GM12878 (cell line): ENCODE measurements around the gene PNLDC1. TPM values are rescaled to one million over a fixed set of nuclear protein-coding genes. Genes with fewer than 3 reads are reported as not detected.

Experiments used
- ATAC-seq: fragments of 200-7000 bp; cut with Tn5 transposase; 3 replicates; pipeline ENCODE4 v1.9.1; 2020; ENCODE audit warnings: mild to moderate bottlenecking, moderate library complexity
- BruUV-seq: library from RNA; stranded (reverse); fragments of 400-500 nt; replicated peaks from 2 replicates; lab custom pipeline; 2021; lab: Mats Ljungman, UMichigan
- CTCF ChIA-PET: fragments of 300-600 bp; sonication (Branson Sonifier 250); formaldehyde crosslinking; extraction: SDS; loops from one replicate; lab custom pipeline; 2021; ENCODE audit warnings: inconsistent platforms; lab: Yijun Ruan, JAX
- POLR2A ChIA-PET: fragments of 350-600 bp; formaldehyde crosslinking; extraction: SDS; loops from one replicate; lab custom pipeline; 2021; ENCODE audit warnings: inconsistent platforms; lab: Charles Lee
- RAD21 ChIA-PET: fragments of 300-600 bp; sonication (Branson Sonifier 250); formaldehyde crosslinking; loops from one replicate; lab custom pipeline; 2023; ENCODE audit warnings: antibody characterized with exemption; ENCODE audit not compliant: unreplicated experiment; lab: Charles Lee
- SMC1A ChIA-PET: fragments of 300-600 bp; sonication (Branson Sonifier 250); formaldehyde crosslinking; loops from one replicate; lab custom pipeline; 2023; ENCODE audit not compliant: unreplicated experiment, uncharacterized antibody; lab: Charles Lee
- DNase-seq: peaks from one replicate; pipeline ENCODE4 v3.0.0-alpha.2; 2011; ENCODE audit warnings: low read depth, low spot score
- FAIRE-seq: peaks from 3 replicates; lab custom pipeline; 2011; peaks lifted over from hg19 to GRCh38; lab: Jason Lieb, UNC
- H2AFZ ChIP-seq: 2 replicates; pipeline ENCODE4 v1.6.0; 2011; ENCODE audit warnings: low read depth, low read length, control low read depth; ENCODE audit not compliant: control insufficient read depth
- H3K27ac ChIP-seq: 2 replicates; pipeline ENCODE4 v1.5.1; 2011; ENCODE audit warnings: control low read depth; ENCODE audit not compliant: control insufficient read depth, insufficient read depth
- H3K27me3 ChIP-seq, 2 experiments: replicated peaks in 1 of 2; 2 replicates each; pipeline versions ENCODE4 v1.6.0 to v1.6.1; 2011; ENCODE audit warnings: low read length in 1 of 2; ENCODE audit not compliant: control insufficient read depth in 2 of 2, insufficient read depth in 2 of 2
- H3K36me3 ChIP-seq, 2 experiments: 2 replicates each; pipeline ENCODE4 v1.5.1; 2011; ENCODE audit warnings: low read length in 1 of 2; ENCODE audit not compliant: control insufficient read depth in 2 of 2, insufficient read depth in 2 of 2
- H3K4me1 ChIP-seq: 2 replicates; pipeline ENCODE4 v1.6.1; 2011; ENCODE audit warnings: mild to moderate bottlenecking, low read length, moderate library complexity, mixed read lengths; ENCODE audit not compliant: control insufficient read depth, insufficient read depth
- H3K4me2 ChIP-seq: 2 replicates; pipeline ENCODE4 v1.6.0; 2011; ENCODE audit warnings: control low read depth; ENCODE audit not compliant: control insufficient read depth, insufficient read depth
- H3K4me3 ChIP-seq: fragments of 200-600 bp; sonication (generic); 2 replicates; pipeline ENCODE4 v1.5.1; 2016
- H3K79me2 ChIP-seq: 2 replicates; pipeline ENCODE4 v1.6.0; 2011; ENCODE audit warnings: low read length; ENCODE audit not compliant: control insufficient read depth, insufficient read depth
- H3K9ac ChIP-seq: 2 replicates; pipeline ENCODE4 v1.8.0; 2011; ENCODE audit warnings: low read length, control low read depth, mixed read lengths; ENCODE audit not compliant: control insufficient read depth, insufficient read depth
- H3K9me3 ChIP-seq: replicated peaks from 3 replicates; pipeline ENCODE4 v1.5.1; 2011; ENCODE audit warnings: mild to moderate bottlenecking, low read length; ENCODE audit not compliant: control insufficient read depth, insufficient read depth
- H4K20me1 ChIP-seq: 2 replicates; pipeline ENCODE4 v1.6.0; 2011; ENCODE audit not compliant: control insufficient read depth, insufficient read depth
- ATF7 ChIP-seq: fragments of 450-650 bp; IDR thresholded peaks from 2 replicates; pipeline ENCODE4 v1.6.1; 2016; ENCODE audit warnings: low read depth, mild to moderate bottlenecking
- CBFB ChIP-seq: IDR thresholded peaks from 2 replicates; pipeline ENCODE4 v1.6.1; 2016; ENCODE audit warnings: antibody characterized with exemption, low read depth
- CEBPB ChIP-seq, 2 experiments: fragments of 150-350 bp in 1 of 2; IDR thresholded peaks; 2 replicates each; pipeline ENCODE4 v1.6.1; 2012 to 2014; ENCODE audit warnings: low read depth in 2 of 2, low read length in 2 of 2, borderline replicate concordance in 1 of 2, inconsistent platforms in 1 of 2
- CHD1 ChIP-seq: IDR thresholded peaks from 2 replicates; pipeline ENCODE4 v1.6.1; 2012; ENCODE audit warnings: low read depth, low read length, improper control_type of control experiment
- GABPA ChIP-seq: IDR thresholded peaks from 2 replicates; pipeline ENCODE4 v1.6.1; 2014; ENCODE audit warnings: antibody characterized with exemption, low read depth, mild to moderate bottlenecking, inconsistent platforms
- MXI1 ChIP-seq: fragments of 150-350 bp; IDR thresholded peaks from 2 replicates; pipeline ENCODE4 v1.6.1; 2011; ENCODE audit warnings: low read depth, mild to moderate bottlenecking, inconsistent platforms, low read length, improper control_type of control experiment
- NR2C2 ChIP-seq: IDR thresholded peaks from 2 replicates; pipeline ENCODE4 v1.6.1; 2011; ENCODE audit warnings: borderline replicate concordance, low read depth; ENCODE audit not compliant: control insufficient read depth, insufficient read length
- NR2F1 ChIP-seq: fragments of 450-650 bp; conservative IDR thresholded peaks from 2 replicates; pipeline ENCODE4 v1.6.1; 2017; ENCODE audit warnings: mild to moderate bottlenecking
- RELA ChIP-seq: fragments of 450-650 bp; IDR thresholded peaks from 2 replicates; pipeline ENCODE4 v1.8.0; 2014; ENCODE audit warnings: borderline replicate concordance; ENCODE audit not compliant: partially characterized antibody
- SMAD5 ChIP-seq: IDR thresholded peaks from 2 replicates; pipeline ENCODE4 v1.6.1; 2016; ENCODE audit warnings: antibody characterized with exemption, low read depth
- TCF7 ChIP-seq: IDR thresholded peaks from 2 replicates; pipeline ENCODE4 v1.6.1; 2014; ENCODE audit warnings: antibody characterized with exemption, borderline replicate concordance
- ZNF274 ChIP-seq: IDR thresholded peaks from one replicate; pipeline ENCODE4 v1.8.0; 2011; ENCODE audit not compliant: insufficient read length, insufficient read depth
- ZNF384 ChIP-seq: IDR thresholded peaks from 2 replicates; pipeline ENCODE4 v1.6.1; 2012; ENCODE audit warnings: low read depth, mild to moderate bottlenecking, low read length, improper control_type of control experiment, borderline replicate concordance
- WGBS: methylation state at CpG from one replicate; pipeline ENCODE4 v1.1.6; 2016; ENCODE audit warnings: low lambda C conversion rate; ENCODE audit not compliant: insufficient replicate concordance, insufficient coverage; ENCODE audit errors: missing lambda C conversion rate; 5-methylcytosine and 5-hydroxymethylcytosine counted together
- in situ Hi-C: fragments of 300-500 bp; cut with MboI; formaldehyde crosslinking; loops from 9 replicates; pipeline ENCODE4 v1.14.3; 2018; ENCODE audit warnings: mixed read lengths
- intact Hi-C: fragments of 100-400 bp; cut with micrococcal nuclease; formaldehyde crosslinking; loops from one replicate; pipeline ENCODE4 v1.14.2; 2022; ENCODE audit not compliant: unreplicated experiment
- polyA plus RNA-seq, 11 experiments: library from polyadenylated mRNA; depleted of rRNA in 4 of 11; unstranded in 6 of 11; stranded (reverse) in 5 of 11; fragments of >200 nt; fragmentation: Nextera tagmentation in 4 of 11; fragmentation: Illumina TruSeq in 1 of 11; extraction: Ambion mirVana in 4 of 11; extraction: Trizol in 1 of 11; gene quantifications; 1 replicate in 1 of 11; 2 replicates in 10 of 11; pipeline versions ENCODE4 v1.2.1 to v1.2.3, GENCODE V29; 2011 to 2016; ENCODE audit warnings: inconsistent platforms in 2 of 11, missing spikeins in 2 of 11, low read depth in 1 of 11
- total RNA-seq, 4 experiments: library from RNA; depleted of rRNA in 3 of 4; stranded (reverse); fragments of >200 nt in 3 of 4; fragmentation: Illumina TruSeq in 1 of 4; extraction: Trizol in 1 of 4; gene quantifications; 2 replicates each; pipeline versions ENCODE4 v1.2.1 to v1.2.3, GENCODE V29; 2013 to 2021
- TF ChIP-seq, protein P1 (sequence below): fragments of 450-650 bp; IDR thresholded peaks from 2 replicates; pipeline ENCODE4 v1.6.1; 2017; ENCODE audit warnings: mild to moderate bottlenecking

Gene PNLDC1
- total and polyA plus RNA-seq, 10 of the 15 experiments (the other 5 are each of a cell fraction or from before 2014, with no cell fraction given) = 0.06 to 0.25 (median 0.09) TPM; not detected in 2

DNA sequence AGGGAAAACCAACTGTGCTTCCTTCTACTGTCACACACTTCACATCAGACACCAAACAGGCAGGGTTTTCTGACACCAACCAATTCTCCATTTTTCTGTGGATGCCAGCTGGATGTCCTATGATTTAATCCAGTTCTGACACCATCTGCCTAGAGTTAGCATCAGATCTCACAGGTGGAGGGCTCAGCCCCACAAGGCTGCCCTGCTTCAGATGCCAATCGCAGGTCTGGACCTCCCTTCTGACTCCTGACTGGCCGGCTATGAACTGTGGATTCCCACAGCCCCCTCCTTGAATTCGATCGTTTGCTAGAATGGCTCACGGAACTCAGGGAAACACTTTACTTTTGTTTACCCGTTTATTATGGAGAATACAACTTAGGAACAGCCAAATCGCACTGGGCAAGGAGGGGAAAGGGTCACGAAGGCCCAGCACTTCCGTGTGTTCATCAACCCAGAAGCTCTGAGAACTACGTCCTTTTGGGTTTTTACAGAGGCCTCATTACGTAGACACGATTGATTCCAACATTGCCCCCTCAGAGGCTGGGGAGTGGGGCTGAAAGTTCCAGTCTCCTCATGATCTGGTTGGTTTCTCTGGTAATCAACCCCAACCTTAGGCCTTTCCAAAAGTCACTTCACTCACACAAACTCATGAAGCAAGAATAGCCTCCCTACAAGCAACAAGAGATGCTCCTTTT is 65.3 kb downstream of the PNLDC1 start:
- ChIA-PET SMC1A (interaction anchor here (0.8 to 1.3 kb wide), 6 partner anchors 47 to 240 kb away, joined by 3 to 4 read pairs (median 3); no protein-coding TSS in a partner anchor), CTCF (interaction anchor here (0.9 to 3.6 kb wide), 4 partner anchors 76 to 591 kb away, joined by 3 to 114 read pairs (median 3); no protein-coding TSS in a partner anchor), RAD21 (interaction anchor here (1.1 to 5.4 kb wide), 3 partner anchors 65 to 76 kb away, joined by 3 to 74 read pairs (median 4); no protein-coding TSS in a partner anchor), POLR2A (interaction anchor here (0.6 to 0.7 kb wide), 2 partner anchors 73 to 132 kb away, joined by 3 read pairs; no protein-coding TSS in a partner anchor)
- WGBS = 56% methylated on average over 12 of the region's 12 CpGs
- no peaks in the 10 kb centered on the region for H3K27me3 ChIP-seq
- intact Hi-C loops = loop anchor here (5.0 kb wide), 1 partner anchor 592 kb away; no protein-coding TSS in a partner anchor
- no peak overlapping the region for H3K4me3 ChIP-seq
- H3K4me2 ChIP-seq = no peak overlapping the region
- H3K9me3 ChIP-seq = no peaks in the 10 kb centered on the region; the same call in 2 of the 3 replicates
- no peak for TF ChIP-seq CBFB
- TF ChIP-seq, protein P1, sequence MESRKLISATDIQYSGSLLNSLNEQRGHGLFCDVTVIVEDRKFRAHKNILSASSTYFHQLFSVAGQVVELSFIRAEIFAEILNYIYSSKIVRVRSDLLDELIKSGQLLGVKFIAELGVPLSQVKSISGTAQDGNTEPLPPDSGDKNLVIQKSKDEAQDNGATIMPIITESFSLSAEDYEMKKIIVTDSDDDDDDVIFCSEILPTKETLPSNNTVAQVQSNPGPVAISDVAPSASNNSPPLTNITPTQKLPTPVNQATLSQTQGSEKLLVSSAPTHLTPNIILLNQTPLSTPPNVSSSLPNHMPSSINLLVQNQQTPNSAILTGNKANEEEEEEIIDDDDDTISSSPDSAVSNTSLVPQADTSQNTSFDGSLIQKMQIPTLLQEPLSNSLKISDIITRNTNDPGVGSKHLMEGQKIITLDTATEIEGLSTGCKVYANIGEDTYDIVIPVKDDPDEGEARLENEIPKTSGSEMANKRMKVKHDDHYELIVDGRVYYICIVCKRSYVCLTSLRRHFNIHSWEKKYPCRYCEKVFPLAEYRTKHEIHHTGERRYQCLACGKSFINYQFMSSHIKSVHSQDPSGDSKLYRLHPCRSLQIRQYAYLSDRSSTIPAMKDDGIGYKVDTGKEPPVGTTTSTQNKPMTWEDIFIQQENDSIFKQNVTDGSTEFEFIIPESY = no peak
- no peak for TF ChIP-seq GABPA
- TF ChIP-seq CEBPB (IDR thresholded peaks at IDR 0.05; ENCODE audit: borderline replicate concordance in 1 of 2, low read depth in 2 of 2, low read length in 2 of 2) = no peak
- no peak for TF ChIP-seq TCF7
- no peak for TF ChIP-seq ZNF384
- no peak for TF ChIP-seq RELA
- TF ChIP-seq SMAD5 = no peak
- no peak for TF ChIP-seq NR2F1
- no peak for TF ChIP-seq MXI1
- TF ChIP-seq CHD1 = no peak
- no peak for TF ChIP-seq ATF7
- no peak for TF ChIP-seq NR2C2
- TF ChIP-seq ZNF274 = no peak
- H4K20me1 ChIP-seq = no peaks in the 10 kb centered on the region
- in situ Hi-C loops = loop anchor here (5.0 kb wide), 1 partner anchor 77 kb away; no protein-coding TSS in a partner anchor
- H2AFZ ChIP-seq = no peak overlapping the region
- no peak for FAIRE-seq
- H3K9ac ChIP-seq = no peak overlapping the region
- H3K36me3 ChIP-seq = no peaks in the 10 kb centered on the region
- H3K4me1 ChIP-seq = no peaks in the 10 kb centered on the region
- H3K79me2 ChIP-seq = no peaks in the 10 kb centered on the region
- ATAC-seq = no peak
- no peak for DNase-seq
- no peak overlapping the region for H3K27ac ChIP-seq
- BruUV-seq = no TSS peak
